Breast epithelium (tissue), 3 donors: ENCODE data around the gene PINLYP.

ENCODE experiments used
- POLR2A ChIP-seq: fragments of 450-650 bp; IDR thresholded peaks from one replicate; pipeline ENCODE4 v1.6.1; 2016; ENCODE audit warnings: antibody characterized with exemption, mild to moderate bottlenecking, moderate library complexity
- TF ChIP-seq, protein P1 (sequence below), 3 donors: fragments of 450-650 bp; IDR thresholded peaks; one replicate each; pipeline ENCODE4 v1.5.1; 2016 to 2017; ENCODE audit warnings: antibody characterized with exemption in 3 of 3, mild to moderate bottlenecking in 3 of 3, moderate library complexity in 3 of 3

DNA sequence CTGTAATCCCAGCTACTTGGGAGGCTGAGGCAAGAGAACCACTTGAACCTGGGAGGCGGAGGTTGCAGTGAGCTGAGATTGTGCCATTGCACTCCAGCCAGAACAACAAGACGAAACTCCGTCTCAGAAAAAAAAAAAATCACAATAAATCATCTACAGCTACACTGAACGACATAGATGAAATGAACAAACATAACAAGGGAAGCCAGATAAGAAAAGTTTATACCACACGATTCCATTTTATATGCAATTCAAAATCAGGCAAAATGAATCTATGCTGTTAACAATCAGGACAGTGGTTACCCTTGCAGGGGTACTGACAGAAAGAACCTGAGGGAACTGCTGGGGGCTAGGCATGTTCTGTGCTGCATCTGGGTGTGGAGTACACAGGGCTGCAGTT, 5.9 kb upstream of the PINLYP start:
- TF ChIP-seq, protein P1, sequence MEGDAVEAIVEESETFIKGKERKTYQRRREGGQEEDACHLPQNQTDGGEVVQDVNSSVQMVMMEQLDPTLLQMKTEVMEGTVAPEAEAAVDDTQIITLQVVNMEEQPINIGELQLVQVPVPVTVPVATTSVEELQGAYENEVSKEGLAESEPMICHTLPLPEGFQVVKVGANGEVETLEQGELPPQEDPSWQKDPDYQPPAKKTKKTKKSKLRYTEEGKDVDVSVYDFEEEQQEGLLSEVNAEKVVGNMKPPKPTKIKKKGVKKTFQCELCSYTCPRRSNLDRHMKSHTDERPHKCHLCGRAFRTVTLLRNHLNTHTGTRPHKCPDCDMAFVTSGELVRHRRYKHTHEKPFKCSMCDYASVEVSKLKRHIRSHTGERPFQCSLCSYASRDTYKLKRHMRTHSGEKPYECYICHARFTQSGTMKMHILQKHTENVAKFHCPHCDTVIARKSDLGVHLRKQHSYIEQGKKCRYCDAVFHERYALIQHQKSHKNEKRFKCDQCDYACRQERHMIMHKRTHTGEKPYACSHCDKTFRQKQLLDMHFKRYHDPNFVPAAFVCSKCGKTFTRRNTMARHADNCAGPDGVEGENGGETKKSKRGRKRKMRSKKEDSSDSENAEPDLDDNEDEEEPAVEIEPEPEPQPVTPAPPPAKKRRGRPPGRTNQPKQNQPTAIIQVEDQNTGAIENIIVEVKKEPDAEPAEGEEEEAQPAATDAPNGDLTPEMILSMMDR (IDR thresholded peaks at IDR 0.05), result no peak
- no peak for TF ChIP-seq POLR2A
